Panc1 (cell line): ENCODE results near the gene LSM14B. TPM values are rescaled to one million over a fixed set of nuclear protein-coding genes. Genes with fewer than 3 reads are reported as not detected.

Experiments
- ATAC-seq: fragments of 200-7000 bp; cut with Tn5 transposase; 2 replicates; pipeline ENCODE4 v1.9.1; 2020; ENCODE audit warnings: mild to moderate bottlenecking, moderate library complexity
- BruUV-seq: library from RNA; stranded (reverse); fragments of 400-500 nt; replicated peaks from 2 replicates; lab custom pipeline; 2021; lab: Mats Ljungman, UMichigan
- CTCF ChIA-PET: fragments of 300-600 bp; sonication (Branson Sonifier 250); formaldehyde crosslinking; loops from one replicate; lab custom pipeline; 2022; ENCODE audit warnings: antibody characterized with exemption; lab: Charles Lee
- POLR2A ChIA-PET: fragments of 300-600 bp; sonication (Branson Sonifier 250); formaldehyde crosslinking; loops from one replicate; lab custom pipeline; 2022; ENCODE audit warnings: antibody characterized with exemption; lab: Charles Lee
- DNase-seq: peaks from one replicate; pipeline ENCODE4 v3.0.0-alpha.2; 2010; ENCODE audit warnings: low read depth, low spot score
- H3K27ac ChIP-seq: 2 replicates; pipeline ENCODE4 v1.5.1; 2011; ENCODE audit warnings: mild to moderate bottlenecking, low read length, inconsistent platforms
- H3K27me3 ChIP-seq: fragments of 200-500 bp; sonication (Bioruptor generic); 2 replicates; pipeline ENCODE4 v1.6.0; 2014; ENCODE audit warnings: low read length, inconsistent platforms; ENCODE audit not compliant: control insufficient read depth, insufficient read depth
- H3K36me3 ChIP-seq: fragments of 200-500 bp; sonication (Bioruptor generic); 2 replicates; pipeline ENCODE4 v1.5.1; 2014; ENCODE audit warnings: inconsistent platforms, mild to moderate bottlenecking, low read length, moderate library complexity; ENCODE audit not compliant: control insufficient read depth, insufficient read depth
- H3K4me1 ChIP-seq: 2 replicates; pipeline ENCODE4 v1.5.1; 2011; ENCODE audit warnings: inconsistent platforms, mild to moderate bottlenecking, low read length, moderate library complexity; ENCODE audit not compliant: control insufficient read depth, insufficient read depth
- H3K4me3 ChIP-seq, 2 experiments: 2 replicates each; pipeline ENCODE4 v1.5.1; 2011 to 2012; ENCODE audit warnings: low read depth in 2 of 2, low read length in 2 of 2, mild to moderate bottlenecking in 2 of 2, inconsistent platforms in 1 of 2, moderate library complexity in 1 of 2
- H3K9me3 ChIP-seq: fragments of 200-500 bp; sonication (Bioruptor generic); 2 replicates; pipeline ENCODE4 v1.5.1; 2014; ENCODE audit warnings: low read depth, mild to moderate bottlenecking, inconsistent platforms, low read length, moderate library complexity; ENCODE audit not compliant: control insufficient read depth, insufficient read depth
- POLR2AphosphoS5 ChIP-seq: IDR thresholded peaks from 2 replicates; pipeline ENCODE4 v1.6.1; 2012; ENCODE audit warnings: mild to moderate bottlenecking, low read depth, low read length, moderate library complexity
- SIN3A ChIP-seq: IDR thresholded peaks from 2 replicates; pipeline ENCODE4 v1.6.1; 2012; ENCODE audit warnings: low read depth, mild to moderate bottlenecking, low read length, moderate library complexity, borderline replicate concordance; ENCODE audit not compliant: insufficient read depth
- TCF7L2 ChIP-seq: IDR thresholded peaks from 2 replicates; pipeline ENCODE4 v1.6.1; 2011; ENCODE audit warnings: mild to moderate bottlenecking, low read depth, low read length, inconsistent platforms
- in situ Hi-C: cut with HindIII; loops from 2 replicates; pipeline ENCODE4 v1.10.0; 2016; ENCODE audit warnings: low sequenced_read_pairs, low pct_unique_long_range_greater_than_20kb
- intact Hi-C: fragments of 100-400 bp; cut with micrococcal nuclease; formaldehyde crosslinking; loops from one replicate; pipeline ENCODE4 v1.10.0; 2022; ENCODE audit not compliant: unreplicated experiment
- total RNA-seq: library from RNA; stranded (reverse); gene quantifications from one replicate; pipeline ENCODE4 v1.2.1, GENCODE V29; 2021; ENCODE audit not compliant: unreplicated experiment
- TF ChIP-seq, protein P1 (sequence below): fragments of 450-650 bp; IDR thresholded peaks from 2 replicates; pipeline ENCODE4 v1.5.1; 2017; ENCODE audit warnings: mild to moderate bottlenecking
- TF ChIP-seq, protein P2 (sequence below), 2 experiments: IDR thresholded peaks; 2 replicates each; pipeline ENCODE4 v1.6.1; 2011 to 2012; ENCODE audit warnings: low read depth in 2 of 2, control low read depth in 1 of 2, low read length in 1 of 2, mild to moderate bottlenecking in 1 of 2, moderate library complexity in 1 of 2; ENCODE audit not compliant: insufficient read depth in 1 of 2

The LSM14B gene
- total RNA-seq, 1 experiment from 2014 or later: 52.2 TPM

DNA sequence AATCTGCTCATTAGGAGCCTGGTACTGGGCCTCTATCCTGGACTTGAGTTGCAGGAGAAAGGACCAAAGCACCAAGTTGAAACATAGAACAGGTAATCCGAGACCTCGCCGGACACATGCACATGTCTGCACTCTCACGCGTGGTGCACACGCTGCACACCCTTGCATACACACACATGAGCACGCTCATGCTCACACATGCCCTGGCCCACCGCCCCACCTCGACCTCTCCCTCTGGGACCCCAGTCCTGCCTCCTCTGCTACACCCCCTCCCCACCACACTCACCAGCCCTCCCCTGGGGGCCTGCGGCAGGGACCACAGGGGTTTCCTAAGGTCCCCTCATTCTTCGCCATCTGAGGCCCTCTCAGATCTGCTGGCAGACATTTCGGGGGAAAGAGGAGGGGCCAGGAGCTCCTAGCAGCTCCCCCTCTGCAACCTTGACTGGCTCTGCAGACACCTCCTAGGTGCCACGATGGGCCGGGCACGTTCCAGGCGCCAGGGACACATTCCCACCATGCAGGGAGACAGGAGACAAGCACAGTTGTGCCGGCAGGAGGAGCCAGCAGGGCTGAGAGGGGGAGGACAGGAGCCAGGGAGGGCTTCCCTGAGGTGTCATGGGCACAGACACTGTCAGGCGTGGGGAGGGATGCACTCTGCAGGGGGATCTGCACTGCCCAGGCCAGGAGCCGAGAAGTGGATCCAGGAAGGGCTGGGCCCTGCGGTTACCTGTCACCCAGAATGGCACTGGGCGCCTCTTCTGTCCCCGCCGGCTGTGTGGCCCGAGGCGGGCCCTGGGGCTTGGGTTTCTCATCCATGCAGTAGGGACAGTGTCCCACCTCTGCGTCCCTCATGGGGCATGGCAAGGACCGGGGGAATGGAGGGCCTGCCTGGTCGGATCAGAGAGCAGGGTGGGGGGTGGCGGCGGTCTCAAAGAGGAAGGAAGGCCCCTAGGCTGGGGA lies 25.6 kb upstream of the LSM14B start:
- ATAC-seq (no peak; the same call in 1 of the 2 replicates), DNase-seq (no peak)
- Histone ChIP-seq H3K9me3 (no peaks in the 10 kb centered on the region; the same call in 1 of the 2 replicates), H3K36me3 (no peaks in the 10 kb centered on the region), H3K4me3 (no peak overlapping the region), H3K27me3 (no peaks in the 10 kb centered on the region; the same call in 1 of the 2 replicates), H3K27ac (no peak overlapping the region), H3K4me1 (no peaks in the 10 kb centered on the region)
- intact Hi-C loops: no loop called here
- in situ Hi-C loops: no loop called here
- POLR2A ChIA-PET: no interaction called here
- no TSS peak for BruUV-seq
- CTCF ChIA-PET: no interaction called here
- TF ChIP-seq TCF7L2 (no peak), POLR2AphosphoS5 (no peak), SIN3A (no peak)
- TF ChIP-seq, protein P1, sequence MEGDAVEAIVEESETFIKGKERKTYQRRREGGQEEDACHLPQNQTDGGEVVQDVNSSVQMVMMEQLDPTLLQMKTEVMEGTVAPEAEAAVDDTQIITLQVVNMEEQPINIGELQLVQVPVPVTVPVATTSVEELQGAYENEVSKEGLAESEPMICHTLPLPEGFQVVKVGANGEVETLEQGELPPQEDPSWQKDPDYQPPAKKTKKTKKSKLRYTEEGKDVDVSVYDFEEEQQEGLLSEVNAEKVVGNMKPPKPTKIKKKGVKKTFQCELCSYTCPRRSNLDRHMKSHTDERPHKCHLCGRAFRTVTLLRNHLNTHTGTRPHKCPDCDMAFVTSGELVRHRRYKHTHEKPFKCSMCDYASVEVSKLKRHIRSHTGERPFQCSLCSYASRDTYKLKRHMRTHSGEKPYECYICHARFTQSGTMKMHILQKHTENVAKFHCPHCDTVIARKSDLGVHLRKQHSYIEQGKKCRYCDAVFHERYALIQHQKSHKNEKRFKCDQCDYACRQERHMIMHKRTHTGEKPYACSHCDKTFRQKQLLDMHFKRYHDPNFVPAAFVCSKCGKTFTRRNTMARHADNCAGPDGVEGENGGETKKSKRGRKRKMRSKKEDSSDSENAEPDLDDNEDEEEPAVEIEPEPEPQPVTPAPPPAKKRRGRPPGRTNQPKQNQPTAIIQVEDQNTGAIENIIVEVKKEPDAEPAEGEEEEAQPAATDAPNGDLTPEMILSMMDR: no peak
- TF ChIP-seq, protein P2, sequence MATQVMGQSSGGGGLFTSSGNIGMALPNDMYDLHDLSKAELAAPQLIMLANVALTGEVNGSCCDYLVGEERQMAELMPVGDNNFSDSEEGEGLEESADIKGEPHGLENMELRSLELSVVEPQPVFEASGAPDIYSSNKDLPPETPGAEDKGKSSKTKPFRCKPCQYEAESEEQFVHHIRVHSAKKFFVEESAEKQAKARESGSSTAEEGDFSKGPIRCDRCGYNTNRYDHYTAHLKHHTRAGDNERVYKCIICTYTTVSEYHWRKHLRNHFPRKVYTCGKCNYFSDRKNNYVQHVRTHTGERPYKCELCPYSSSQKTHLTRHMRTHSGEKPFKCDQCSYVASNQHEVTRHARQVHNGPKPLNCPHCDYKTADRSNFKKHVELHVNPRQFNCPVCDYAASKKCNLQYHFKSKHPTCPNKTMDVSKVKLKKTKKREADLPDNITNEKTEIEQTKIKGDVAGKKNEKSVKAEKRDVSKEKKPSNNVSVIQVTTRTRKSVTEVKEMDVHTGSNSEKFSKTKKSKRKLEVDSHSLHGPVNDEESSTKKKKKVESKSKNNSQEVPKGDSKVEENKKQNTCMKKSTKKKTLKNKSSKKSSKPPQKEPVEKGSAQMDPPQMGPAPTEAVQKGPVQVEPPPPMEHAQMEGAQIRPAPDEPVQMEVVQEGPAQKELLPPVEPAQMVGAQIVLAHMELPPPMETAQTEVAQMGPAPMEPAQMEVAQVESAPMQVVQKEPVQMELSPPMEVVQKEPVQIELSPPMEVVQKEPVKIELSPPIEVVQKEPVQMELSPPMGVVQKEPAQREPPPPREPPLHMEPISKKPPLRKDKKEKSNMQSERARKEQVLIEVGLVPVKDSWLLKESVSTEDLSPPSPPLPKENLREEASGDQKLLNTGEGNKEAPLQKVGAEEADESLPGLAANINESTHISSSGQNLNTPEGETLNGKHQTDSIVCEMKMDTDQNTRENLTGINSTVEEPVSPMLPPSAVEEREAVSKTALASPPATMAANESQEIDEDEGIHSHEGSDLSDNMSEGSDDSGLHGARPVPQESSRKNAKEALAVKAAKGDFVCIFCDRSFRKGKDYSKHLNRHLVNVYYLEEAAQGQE (IDR thresholded peaks at IDR 0.05; ENCODE audit: insufficient read depth in 1 of 2, low read depth in 2 of 2, low read length in 1 of 2): no peak

DNA sequence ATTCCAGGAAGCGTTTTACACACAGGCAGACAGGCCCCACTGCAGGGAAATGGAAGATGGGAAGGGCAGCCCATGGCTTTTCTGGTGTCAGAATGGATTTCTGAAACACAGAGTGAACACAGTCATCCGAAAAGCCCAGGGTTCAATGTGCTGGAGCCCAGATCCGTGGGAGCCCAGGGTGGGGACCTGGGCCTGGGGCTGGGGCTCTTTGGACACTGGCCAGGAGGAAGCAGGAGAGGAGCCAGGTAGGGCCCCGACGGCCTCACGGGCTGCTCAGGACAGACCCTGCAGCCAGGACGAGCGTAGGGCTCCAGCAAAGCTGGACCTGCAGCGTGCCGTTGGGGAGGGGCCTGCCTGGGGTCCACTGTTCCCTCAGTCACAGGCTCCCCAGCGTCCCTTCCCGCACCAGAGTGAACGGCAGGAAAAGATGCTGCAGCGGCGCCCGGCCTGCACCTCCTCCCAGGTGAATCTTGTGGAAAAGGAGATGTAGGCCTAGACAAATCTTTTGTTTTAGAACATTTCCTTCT lies 24.3 kb upstream of the LSM14B start:
- Histone ChIP-seq H3K27me3 (no peaks in the 10 kb centered on the region), H3K4me3 (no peak overlapping the region), H3K9me3 (no peaks in the 10 kb centered on the region; the same call in 1 of the 2 replicates), H3K36me3 (no peaks in the 10 kb centered on the region), H3K4me1 (no peaks in the 10 kb centered on the region), H3K27ac (no peak overlapping the region)
- intact Hi-C loops: no loop called here
- DNase-seq (no peak), ATAC-seq (no peak)
- CTCF ChIA-PET: no interaction called here
- POLR2A ChIA-PET: no interaction called here
- in situ Hi-C loops: no loop called here
- TF ChIP-seq SIN3A (no peak), POLR2AphosphoS5 (no peak), TCF7L2 (no peak)
- TF ChIP-seq, protein P2 (IDR thresholded peaks at IDR 0.05; ENCODE audit: insufficient read depth in 1 of 2, low read depth in 2 of 2, low read length in 1 of 2): no peak
- TF ChIP-seq, protein P1: no peak
- BruUV-seq: no TSS peak
